Right ventricle myocardium superior (tissue), 1 donor: ENCODE data around the gene MTSS2. TPM values are rescaled to one million over a fixed set of nuclear protein-coding genes. Genes with fewer than 3 reads are reported as not detected.

Source experiments
- ATAC-seq: fragments of 200-7000 bp; cut with Tn5 transposase; one replicate; pipeline ENCODE4 v1.9.1; 2020; ENCODE audit warnings: mild to moderate bottlenecking; ENCODE audit not compliant: poor library complexity
- DNase-seq: peaks from one replicate; pipeline ENCODE4 v3.0.0-alpha.2; 2020
- intact Hi-C: fragments of 100-400 bp; cut with DNase I; formaldehyde crosslinking; loops from one replicate; pipeline ENCODE4 v1.11.2; 2022
- total RNA-seq: library from RNA; stranded (reverse); fragmentation: NEBNext Ultra II Directional; extraction: Animal tissue kit (Norgen Biotek cat#: 25700); gene quantifications from one replicate; pipeline ENCODE4 v1.2.1, GENCODE V29; 2021
- donor health status: DM: no; HTN: yes; CAD: no; lungs with severe emphysema.

The MTSS2 gene
- total RNA-seq, 1 donor from 2014 or later = 74.1 TPM

- no peak for DNase-seq
- intact Hi-C loops = no loop called here
- ATAC-seq = no peak
These were observed 31.2 kb upstream of the MTSS2 start for GRCh38 chr16:70717065-70717464.

GRCh38 chr16:70715860-70716357 lies 30.1 kb upstream of the MTSS2 start:
- DNase-seq = no peak
- intact Hi-C loops = no loop called here
- ATAC-seq = peak; percentile 4

GRCh38 chr16:70715055-70715858 lies 29.4 kb upstream of the MTSS2 start:
- ATAC-seq (peak; percentile 84), DNase-seq (peak; percentile 86)
- intact Hi-C loops = no loop called here

GRCh38 chr16:70714581-70715054 lies 28.8 kb upstream of the MTSS2 start:
- intact Hi-C loops = no loop called here
- ATAC-seq = peak; percentile 46
- DNase-seq = no peak

GRCh38 chr16:70713824-70714223 lies 28.0 kb upstream of the MTSS2 start:
- intact Hi-C loops = no loop called here
- DNase-seq (no peak), ATAC-seq (no peak)

GRCh38 chr16:70713342-70713741 lies 27.5 kb upstream of the MTSS2 start:
- DNase-seq = no peak
- ATAC-seq = no peak
- intact Hi-C loops = no loop called here

GRCh38 chr16:70712942-70713341 lies 27.1 kb upstream of the MTSS2 start:
- DNase-seq = no peak
- intact Hi-C loops = no loop called here
- no peak for ATAC-seq

- intact Hi-C loops = no loop called here
- DNase-seq (no peak), ATAC-seq (no peak)
These were observed 26.5 kb upstream of the MTSS2 start for GRCh38 chr16:70712359-70712758.

GRCh38 chr16:70711211-70712031 lies 25.6 kb upstream of the MTSS2 start:
- DNase-seq (no peak), ATAC-seq (no peak)

GRCh38 chr16:70710422-70711210 lies 24.8 kb upstream of the MTSS2 start:
- intact Hi-C loops = no loop called here
- DNase-seq = no peak
- no peak for ATAC-seq

More at GRCh38 chr16:70711211-70712031, 25.6 kb upstream of the MTSS2 start:
- intact Hi-C loops = no loop called here

- ATAC-seq (no peak), DNase-seq (no peak)
- intact Hi-C loops = no loop called here
These were observed 24.1 kb upstream of the MTSS2 start for GRCh38 chr16:70709942-70710341.

GRCh38 chr16:70709457-70709856 lies 23.6 kb upstream of the MTSS2 start:
- DNase-seq = no peak

GRCh38 chr16:70708366-70709246 lies 22.8 kb upstream of the MTSS2 start:
- intact Hi-C loops = no loop called here
- DNase-seq (no peak), ATAC-seq (no peak)

More at GRCh38 chr16:70709457-70709856, 23.6 kb upstream of the MTSS2 start:
- ATAC-seq = no peak
- intact Hi-C loops = no loop called here

GRCh38 chr16:70706948-70707465 lies 21.2 kb upstream of the MTSS2 start:
- intact Hi-C loops = no loop called here
- DNase-seq (no peak), ATAC-seq (no peak)

GRCh38 chr16:70705056-70705455 lies 19.2 kb upstream of the MTSS2 start:
- no peak for ATAC-seq
- DNase-seq = no peak
- intact Hi-C loops = no loop called here

GRCh38 chr16:70704586-70704985 lies 18.7 kb upstream of the MTSS2 start:
- intact Hi-C loops = no loop called here
- no peak for ATAC-seq
- no peak for DNase-seq

- intact Hi-C loops = no loop called here
- DNase-seq (no peak), ATAC-seq (no peak)
These were observed 18.1 kb upstream of the MTSS2 start for GRCh38 chr16:70703835-70704381.
